ENCODE data around the gene MYCBPAP.
A peak's percentile ranks its signal among the peaks of the same experiment; 100 is the strongest.

Gene MYCBPAP

GRCh38 chr17:50558941-50559614 lies 50.8 kb downstream of the MYCBPAP start:
- DNase-seq: no peak

GRCh38 chr17:50559674-50560184 lies 51.5 kb downstream of the MYCBPAP start:
- DNase-seq: peak; percentile 17

GRCh38 chr17:50560185-50560824 lies 52.1 kb downstream of the MYCBPAP start, which contains the start of gene CACNA1G:
TSS of gene CACNA1G (plus strand) at chr17:50560715. CDS start at chr17:50561460, 745 bp downstream.
- DNase-seq: peak; percentile 59

GRCh38 chr17:50560931-50561745 lies 52.9 kb downstream of the MYCBPAP start:
- no peak for DNase-seq

- no peak for DNase-seq
Measured at GRCh38 chr17:50561746-50562141, 53.5 kb downstream of the MYCBPAP start.

- no peak for DNase-seq
Measured at GRCh38 chr17:50562242-50563091, 54.2 kb downstream of the MYCBPAP start.

GRCh38 chr17:50563092-50563511 lies 54.9 kb downstream of the MYCBPAP start:
- DNase-seq: no peak

- DNase-seq: no peak
Measured at GRCh38 chr17:50564916-50565315, 56.7 kb downstream of the MYCBPAP start.

GRCh38 chr17:50565402-50566350 lies 57.4 kb downstream of the MYCBPAP start:
- DNase-seq: no peak

GRCh38 chr17:50566886-50567285 lies 58.6 kb downstream of the MYCBPAP start:
- no peak for DNase-seq

- no peak for DNase-seq
Measured at GRCh38 chr17:50568659-50569058, 60.4 kb downstream of the MYCBPAP start.

- no peak for DNase-seq
Measured at GRCh38 chr17:50569592-50569991, 61.4 kb downstream of the MYCBPAP start.

GRCh38 chr17:50570032-50570431 lies 61.8 kb downstream of the MYCBPAP start:
- no peak for DNase-seq

GRCh38 chr17:50570528-50570927 lies 62.3 kb downstream of the MYCBPAP start:
- no peak for DNase-seq

- DNase-seq: no peak
Measured at GRCh38 chr17:50571681-50572080, 63.4 kb downstream of the MYCBPAP start.

- no peak for DNase-seq
Measured at GRCh38 chr17:50572541-50572940, 64.3 kb downstream of the MYCBPAP start.

GRCh38 chr17:50573866-50574611 lies 65.8 kb downstream of the MYCBPAP start:
- no peak for DNase-seq

GRCh38 chr17:50575581-50576210 lies 67.5 kb downstream of the MYCBPAP start:
- DNase-seq: no peak

- no peak for DNase-seq
Measured at GRCh38 chr17:50576864-50577263, 68.6 kb downstream of the MYCBPAP start.

- DNase-seq: no peak
Measured at GRCh38 chr17:50577451-50577954, 69.3 kb downstream of the MYCBPAP start.

Measured in NCI-H1048 (cell line).